ENCODE measurements around the gene CFI. TPM values are rescaled to one million over a fixed set of nuclear protein-coding genes. Genes with fewer than 3 reads are reported as not detected.
A peak's percentile ranks its signal among the peaks of the same experiment; 100 is the strongest.

Gene CFI
- total RNA-seq, 1 donor from 2014 or later, result not detected

- Mint-ChIP-seq H3K9me3 (no peaks in the 10 kb centered on the region), H3K4me1 (peaks cover 21% of the 10 kb centered on the region), H3K36me3 (ENCODE audit: low read depth) (peaks cover 8% of the 10 kb centered on the region), H3K4me3 (peak overlapping the region; percentile 98), H3K27me3 (ENCODE audit: low read depth) (no peaks in the 10 kb centered on the region), H3K27ac (ENCODE audit: unreplicated experiment) (no peak overlapping the region)
- no peak for TF ChIP-seq CTCF (conservative IDR thresholded peaks at IDR 0.05)
- DNase-seq (ENCODE audit: low read depth, low spot score), result no peak
Observed at GRCh38 chr4:109703664-109704361, 98.0 kb downstream of the CFI start.

- Mint-ChIP-seq H3K9me3 (no peaks in the 10 kb centered on the region), H3K4me1 (peaks cover 21% of the 10 kb centered on the region), H3K36me3 (ENCODE audit: low read depth) (peaks cover 10% of the 10 kb centered on the region), H3K4me3 (peak within 1 kb of the TSS; percentile 98), H3K27ac (ENCODE audit: unreplicated experiment) (peak within 1 kb of the TSS; percentile 98), H3K27me3 (ENCODE audit: low read depth) (no peaks in the 10 kb centered on the region)
- peak; percentile 81 for TF ChIP-seq CTCF (conservative IDR thresholded peaks at IDR 0.05)
- DNase-seq (ENCODE audit: low read depth, low spot score), result peak; percentile 71
Observed at GRCh38 chr4:109702950-109703663, 98.7 kb downstream of the CFI start, which contains the start of gene CASP6. TSS of gene CASP6 (minus strand) at chr4:109703445. CDS start at chr4:109703395, 50 bp downstream.

- no peaks in the 10 kb centered on the region for H3K27me3 Mint-ChIP-seq (ENCODE audit: low read depth)
- H3K36me3 Mint-ChIP-seq (ENCODE audit: low read depth), result peaks cover 17% of the 10 kb centered on the region
- H3K27ac Mint-ChIP-seq (ENCODE audit: unreplicated experiment), result peak overlapping the region; percentile 98
- no peaks in the 10 kb centered on the region for H3K9me3 Mint-ChIP-seq
- peak overlapping the region; percentile 98 for H3K4me3 Mint-ChIP-seq
- no peak for DNase-seq (ENCODE audit: low read depth, low spot score)
- TF ChIP-seq CTCF (conservative IDR thresholded peaks at IDR 0.05), result no peak
- H3K4me1 Mint-ChIP-seq, result peaks cover 21% of the 10 kb centered on the region
Observed at GRCh38 chr4:109701566-109702410, 100.0 kb downstream of the CFI start.

GRCh38 chr4:109699553-109700225 lies 102.1 kb downstream of the CFI start:
- Mint-ChIP-seq H3K4me3 (peak overlapping the region; percentile 10), H3K27ac (ENCODE audit: unreplicated experiment) (no peak overlapping the region), H3K27me3 (ENCODE audit: low read depth) (no peaks in the 10 kb centered on the region), H3K9me3 (no peaks in the 10 kb centered on the region), H3K4me1 (peaks cover 21% of the 10 kb centered on the region), H3K36me3 (ENCODE audit: low read depth) (peaks cover 21% of the 10 kb centered on the region)
- no peak for TF ChIP-seq CTCF (conservative IDR thresholded peaks at IDR 0.05)
- no peak for DNase-seq (ENCODE audit: low read depth, low spot score)

- Mint-ChIP-seq H3K36me3 (ENCODE audit: low read depth) (peaks cover 25% of the 10 kb centered on the region), H3K4me3 (no peak overlapping the region), H3K27me3 (ENCODE audit: low read depth) (no peaks in the 10 kb centered on the region), H3K27ac (ENCODE audit: unreplicated experiment) (no peak overlapping the region), H3K4me1 (peaks cover 16% of the 10 kb centered on the region), H3K9me3 (no peaks in the 10 kb centered on the region)
- TF ChIP-seq CTCF (conservative IDR thresholded peaks at IDR 0.05), result no peak
- no peak for DNase-seq (ENCODE audit: low read depth, low spot score)
Observed at GRCh38 chr4:109698656-109699055, 103.1 kb downstream of the CFI start.

Measured in neural crest cell (in vitro differentiated cells).